A549 treated with AZD9567 at 1 μM for 4 hours (cell line): ENCODE results near the gene OR4X1. TPM values are rescaled to one million over a fixed set of nuclear protein-coding genes. Genes with fewer than 3 reads are reported as not detected.

Experiments
- total RNA-seq: library from RNA; stranded (reverse); fragments of 200-300 nt; extraction: Qiagen RNA extraction; gene quantifications from 5 replicates; pipeline ENCODE4 v1.2.3, GENCODE V29; 2022; ENCODE audit not compliant: insufficient read depth

OR4X1 gene, protein sequence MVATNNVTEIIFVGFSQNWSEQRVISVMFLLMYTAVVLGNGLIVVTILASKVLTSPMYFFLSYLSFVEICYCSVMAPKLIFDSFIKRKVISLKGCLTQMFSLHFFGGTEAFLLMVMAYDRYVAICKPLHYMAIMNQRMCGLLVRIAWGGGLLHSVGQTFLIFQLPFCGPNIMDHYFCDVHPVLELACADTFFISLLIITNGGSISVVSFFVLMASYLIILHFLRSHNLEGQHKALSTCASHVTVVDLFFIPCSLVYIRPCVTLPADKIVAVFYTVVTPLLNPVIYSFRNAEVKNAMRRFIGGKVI
- total RNA-seq: not detected in 5 replicates

GRCh38 chr11:48263423-48263911, at the start of gene OR4X1:
TSS of gene OR4X1 (plus strand) at chr11:48263861. CDS start at chr11:48263861, 0 bp downstream.

GRCh38 chr11:48216510-48216909, 47.2 kb upstream of the OR4X1 start, which contains the start of gene OR4B1:
TSS of gene OR4B1 (plus strand) at chr11:48216810. CDS start at chr11:48216810, 0 bp downstream.

DNA sequence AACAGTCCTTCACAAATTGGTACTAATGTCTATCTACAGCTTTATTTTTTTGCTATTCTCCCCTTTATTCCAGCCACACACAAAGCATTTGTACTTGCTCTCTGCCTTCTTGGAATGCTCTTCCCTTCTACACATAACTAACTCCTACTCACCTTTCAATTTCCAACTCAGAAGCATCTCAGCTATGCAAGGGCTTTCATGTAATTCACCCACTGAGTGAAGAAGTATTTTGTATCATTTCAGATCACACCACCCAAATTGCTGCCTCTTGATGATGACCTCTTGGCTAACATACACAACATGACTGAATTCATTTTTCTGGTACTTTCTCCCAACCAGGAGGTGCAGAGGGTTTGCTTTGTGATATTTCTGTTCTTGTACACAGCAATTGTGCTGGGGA, 18.9 kb upstream of the OR4X1 start, which contains the start of gene OR4X2:
Gene OR4X2 (plus strand): TSS at position 301 of the 400 bp plus-strand sequence. CDS start 0 bp downstream, at position 301.

DNA sequence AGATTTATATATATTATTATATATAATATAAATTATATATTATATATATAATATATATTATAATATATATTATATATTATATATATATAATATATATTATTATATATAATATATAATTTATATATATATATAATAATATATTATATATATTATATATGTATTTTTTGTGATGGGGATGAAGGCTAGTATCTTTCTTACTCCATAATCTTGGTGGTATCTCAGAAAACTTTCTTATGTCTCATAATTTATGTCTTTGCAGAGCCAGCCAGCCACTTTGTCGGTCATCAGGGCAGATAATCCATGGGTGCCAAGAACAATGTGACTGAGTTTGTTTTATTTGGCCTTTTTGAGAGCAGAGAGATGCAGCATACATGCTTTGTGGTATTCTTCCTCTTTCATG, 42.3 kb downstream of the OR4X1 start, which contains the start of gene OR4S1:
Gene OR4S1 (plus strand): TSS at position 301 of the 400 bp plus-strand sequence. CDS start 0 bp downstream, at position 301.

Other genes starting within 250 kb of the OR4X1 start
- not detected in 5 replicates for gene OR4B1, start 47.1 kb upstream of the OR4X1 start, total RNA-seq
- not detected in 5 replicates for gene OR4X2, start 18.8 kb upstream of the OR4X1 start, total RNA-seq
- not detected in 5 replicates for gene OR4S1, start 42.4 kb downstream of the OR4X1 start, total RNA-seq
- gene OR4C3, start 61.1 kb downstream of the OR4X1 start, total RNA-seq: not detected in 5 replicates
- gene OR4C5, start 102.6 kb downstream of the OR4X1 start, total RNA-seq: not detected in 5 replicates
- not detected in 5 replicates for gene OR4A47, start 224.9 kb downstream of the OR4X1 start, total RNA-seq